Activated naive CD8-positive, alpha-beta T cell treated with anti-CD3 and anti-CD28 coated beads, Interleukin-2, amount 50 U/mL, for 16 hours (primary cell): Measurements from ENCODE around the gene CACNA2D4.

Experiments
- DNase-seq: peaks from one replicate; pipeline ENCODE4 v3.0.0-alpha.2; 2020; ENCODE audit warnings: low read depth, low spot score

CACNA2D4 gene

DNA sequence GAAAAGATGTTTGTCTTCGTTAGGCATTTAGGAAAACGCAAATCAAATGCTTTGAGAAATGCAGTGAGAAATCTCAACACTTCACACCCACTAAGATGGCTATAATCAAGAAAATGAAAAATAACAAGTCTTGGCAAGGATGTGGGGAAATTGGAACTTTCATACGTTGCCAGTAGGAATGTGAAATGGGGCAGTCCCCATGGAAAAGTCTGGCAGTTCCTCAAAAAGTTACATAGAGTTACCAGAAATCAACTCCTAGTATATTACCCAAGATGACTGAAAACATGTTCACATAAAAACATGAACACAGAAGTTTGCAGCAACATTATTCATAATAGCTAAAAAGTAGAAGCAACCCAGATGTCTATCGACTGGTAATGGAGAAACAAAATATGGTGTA, 139.5 kb downstream of the CACNA2D4 start:
- DNase-seq: no peak

DNA sequence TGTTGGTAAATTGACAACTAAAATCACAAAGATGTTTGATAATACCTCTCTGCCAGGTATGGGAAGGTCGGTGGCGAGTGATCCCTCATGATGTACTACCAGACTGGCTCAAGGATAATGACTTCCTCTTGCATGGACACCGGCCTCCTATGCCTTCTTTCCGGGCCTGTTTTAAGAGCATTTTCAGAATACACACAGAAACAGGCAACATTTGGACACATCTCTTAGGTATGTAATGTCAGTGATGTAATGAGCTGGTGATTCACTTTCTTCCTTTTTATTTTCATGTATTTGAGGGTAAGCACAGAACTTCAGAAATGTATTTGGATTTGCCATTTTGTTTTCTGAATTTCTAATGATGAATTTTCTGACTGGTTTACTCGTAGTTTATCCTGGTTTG, 140.7 kb downstream of the CACNA2D4 start:
- DNase-seq: no peak

DNA sequence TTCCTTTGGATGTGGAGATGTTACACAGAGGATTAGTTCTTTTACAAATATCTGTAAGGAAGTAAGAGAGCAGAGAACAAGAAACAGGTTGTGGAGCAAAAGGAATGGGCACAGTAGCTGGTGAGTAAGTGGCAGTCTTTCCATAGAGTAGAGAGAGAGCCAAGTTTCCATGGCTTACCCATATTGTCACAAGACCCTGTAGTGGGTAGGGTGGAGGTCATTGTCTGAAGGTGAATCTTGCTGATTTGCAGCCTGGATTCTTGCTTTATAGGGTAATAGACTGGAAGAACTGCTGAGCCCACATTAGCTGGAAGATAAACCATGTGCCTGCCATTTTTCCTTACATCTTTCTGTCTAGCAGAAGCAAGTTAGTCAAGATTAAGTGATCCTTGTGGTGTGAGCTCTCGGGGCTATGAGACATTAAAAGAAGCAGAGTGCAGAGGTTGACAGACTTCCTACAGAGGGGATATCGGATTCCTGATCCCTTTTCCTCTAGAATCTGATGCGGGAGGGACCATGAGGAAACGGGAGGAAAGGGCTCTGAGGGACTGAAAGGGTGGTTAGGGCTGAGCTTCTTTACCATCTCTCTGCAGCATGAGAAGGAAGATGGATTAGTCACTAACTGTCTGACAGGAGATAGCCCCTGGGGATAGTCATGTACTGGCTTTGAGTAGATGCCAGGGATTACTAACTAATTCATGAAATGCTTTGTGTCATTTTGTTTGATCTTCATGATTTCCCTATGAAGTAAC, 142.1 kb downstream of the CACNA2D4 start:
- no peak for DNase-seq

DNA sequence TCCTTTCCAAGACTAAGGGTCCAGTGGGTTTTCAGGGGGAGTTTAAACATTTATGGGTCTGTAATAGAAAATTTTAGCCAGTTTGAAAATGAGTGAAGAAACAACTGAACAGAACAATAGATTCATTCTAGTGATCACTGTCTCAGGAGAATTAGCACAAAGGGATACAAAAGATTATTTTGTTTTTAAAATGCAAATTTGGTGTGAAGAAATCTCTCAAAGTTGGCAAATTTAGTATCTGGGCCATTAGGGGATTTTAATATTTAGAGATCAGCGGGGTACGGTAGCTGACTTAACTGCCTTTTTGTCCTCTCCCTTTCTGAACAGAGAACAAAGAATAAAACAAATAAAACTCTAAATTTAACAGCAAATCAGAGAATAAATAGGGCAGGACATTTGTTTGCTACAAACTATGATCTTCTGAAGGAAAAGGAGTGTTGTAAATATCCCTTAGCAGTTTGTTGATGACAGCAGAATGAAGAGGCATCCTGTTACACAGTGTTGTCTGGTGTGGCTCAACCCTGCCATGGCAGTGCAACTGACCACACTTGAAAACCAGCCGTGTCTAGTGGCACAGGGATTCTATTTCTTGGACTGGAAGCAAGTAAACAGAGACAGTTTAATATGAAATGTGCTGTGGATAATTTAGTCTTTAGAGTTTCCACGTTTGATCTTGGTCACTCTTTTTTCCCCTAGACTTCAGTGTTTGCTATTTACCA, 144.4 kb downstream of the CACNA2D4 start:
- no peak for DNase-seq

DNA sequence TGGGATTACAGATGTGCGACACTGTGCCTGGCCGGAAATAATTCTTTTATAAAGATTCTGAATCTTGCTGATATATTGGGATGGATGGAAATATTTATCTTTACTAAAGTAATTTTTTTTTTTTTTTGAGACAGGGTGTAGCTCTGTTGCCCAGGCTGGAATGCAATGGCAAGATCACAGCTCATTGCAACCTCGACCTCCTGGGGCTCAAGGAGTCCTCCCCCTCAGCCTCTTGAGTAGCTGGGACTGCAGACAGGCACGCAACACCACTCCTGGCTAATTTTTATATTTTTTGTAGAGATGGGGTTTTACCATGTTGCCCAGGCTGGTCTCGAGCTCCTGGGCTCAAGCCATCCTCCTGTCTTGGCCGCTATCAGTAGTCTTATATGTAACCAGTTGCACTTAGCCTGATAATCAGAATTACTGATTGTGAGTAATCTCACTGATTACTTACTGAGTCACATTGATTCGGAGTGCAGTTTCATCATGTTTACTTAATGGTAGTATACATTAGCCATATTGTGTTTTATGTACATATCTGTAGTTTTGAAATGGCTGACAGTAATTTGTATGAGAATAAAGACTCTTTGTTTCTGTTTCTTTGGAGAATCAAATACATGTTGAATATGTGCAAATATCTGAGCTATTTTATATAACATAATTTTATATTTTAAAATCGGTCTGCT, 148.5 kb downstream of the CACNA2D4 start:
- no peak for DNase-seq

DNA sequence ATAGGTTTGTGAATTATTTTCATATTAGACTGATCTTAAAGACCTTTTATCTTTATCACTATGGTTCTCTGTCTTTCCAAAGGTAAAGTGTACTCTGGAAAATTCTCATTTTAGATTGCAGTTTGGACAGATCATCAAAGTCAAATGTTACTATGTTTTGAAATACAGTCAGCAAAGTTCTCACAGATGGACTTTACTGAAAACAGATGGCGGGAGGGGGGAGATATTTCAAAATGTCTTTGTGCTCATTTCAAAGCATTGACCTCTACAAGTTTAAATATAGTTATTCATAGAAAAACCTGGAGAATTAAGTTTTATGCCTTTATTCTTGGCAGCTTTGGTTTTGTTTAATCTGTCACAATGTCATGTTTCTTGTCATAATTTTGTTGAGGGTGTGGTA, 149.8 kb downstream of the CACNA2D4 start:
- no peak for DNase-seq

DNA sequence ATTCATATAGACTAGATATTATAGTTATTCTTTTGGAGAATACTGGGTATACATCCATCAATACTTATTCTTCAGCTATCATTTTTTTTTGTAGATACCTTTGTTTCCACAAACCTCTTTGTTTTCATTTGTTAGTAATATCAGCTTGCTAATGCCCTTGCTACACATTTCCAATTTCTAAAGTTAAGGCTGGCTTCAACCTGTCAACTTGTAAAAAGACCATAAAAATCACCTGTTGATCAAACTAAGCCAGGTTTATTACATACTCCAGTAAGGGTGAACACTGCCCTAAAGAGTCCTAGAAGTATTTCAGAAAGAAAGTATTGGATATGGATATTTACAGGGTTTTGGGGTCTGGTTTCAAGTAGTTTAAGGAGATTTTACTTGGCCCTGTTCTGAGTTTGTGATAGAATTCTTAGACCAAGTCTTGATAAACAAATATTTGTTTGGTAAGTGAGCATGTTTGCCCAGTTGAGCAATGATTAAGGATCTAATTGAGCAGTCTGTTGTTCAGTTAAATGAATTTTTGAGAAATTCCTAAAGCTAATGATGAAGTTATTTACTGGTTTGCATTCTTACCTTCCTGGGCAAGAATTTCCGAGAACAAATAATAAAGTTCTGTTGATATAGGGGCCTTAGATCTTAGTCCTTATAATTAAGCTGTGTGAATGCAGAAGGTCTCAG, 150.9 kb downstream of the CACNA2D4 start:
- DNase-seq: no peak

DNA sequence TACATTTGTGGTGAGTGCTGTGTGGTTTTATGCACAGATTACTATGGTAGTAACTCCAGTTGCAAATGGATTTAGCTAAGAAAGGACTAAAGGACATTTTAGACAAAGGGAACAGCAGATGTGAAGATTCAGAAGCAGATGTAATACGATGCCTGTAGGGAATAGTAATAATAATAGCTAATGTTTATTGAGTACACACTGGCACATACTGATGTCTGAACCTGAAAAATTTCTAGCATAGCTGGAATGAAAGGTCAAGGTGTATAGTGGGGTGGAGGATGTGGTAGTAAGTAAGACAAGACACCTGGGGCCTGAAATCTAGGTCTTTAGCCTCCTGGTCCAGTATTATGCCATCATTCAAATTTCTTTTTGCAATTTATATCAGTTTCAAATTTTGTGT, 152.3 kb downstream of the CACNA2D4 start:
- no peak for DNase-seq

DNA sequence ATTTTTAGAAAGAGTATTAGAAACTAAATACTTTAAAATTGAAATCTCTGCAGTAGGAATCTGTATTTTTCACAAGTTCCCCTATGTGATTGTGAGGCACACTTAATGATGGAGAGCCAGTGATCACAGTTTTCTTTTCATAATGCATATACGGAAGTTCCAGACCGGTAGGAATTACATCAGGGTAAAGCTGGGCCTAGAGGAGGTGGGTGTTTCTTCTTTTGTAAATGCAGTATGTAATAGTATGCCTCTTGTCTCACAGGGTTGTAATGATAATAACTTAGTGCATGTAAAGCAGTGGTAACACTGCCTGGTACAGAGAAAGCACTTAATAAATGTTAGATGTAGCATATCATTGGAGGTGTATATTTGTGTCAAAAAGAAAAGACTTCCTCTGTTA, 155.3 kb downstream of the CACNA2D4 start:
- no peak for DNase-seq

DNA sequence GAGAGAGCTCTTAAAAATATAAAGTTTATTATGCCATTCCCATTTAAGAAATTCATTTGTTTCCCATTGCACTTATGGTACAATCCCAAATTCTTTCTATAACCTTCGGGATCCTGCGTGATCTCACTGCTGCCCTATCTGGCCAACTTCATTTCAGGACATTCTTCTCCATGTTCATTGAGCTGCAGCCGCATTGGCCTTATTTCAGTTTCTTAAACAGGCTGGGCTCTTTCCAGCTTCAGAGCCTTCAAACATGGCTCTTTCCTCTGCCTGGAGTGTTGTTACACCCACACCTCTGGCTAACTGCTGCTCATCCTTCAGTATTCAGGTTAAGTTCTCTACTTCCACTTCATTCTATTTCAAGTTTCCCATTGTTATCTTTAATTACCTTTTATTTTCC, 156.6 kb downstream of the CACNA2D4 start:
- DNase-seq: no peak

DNA sequence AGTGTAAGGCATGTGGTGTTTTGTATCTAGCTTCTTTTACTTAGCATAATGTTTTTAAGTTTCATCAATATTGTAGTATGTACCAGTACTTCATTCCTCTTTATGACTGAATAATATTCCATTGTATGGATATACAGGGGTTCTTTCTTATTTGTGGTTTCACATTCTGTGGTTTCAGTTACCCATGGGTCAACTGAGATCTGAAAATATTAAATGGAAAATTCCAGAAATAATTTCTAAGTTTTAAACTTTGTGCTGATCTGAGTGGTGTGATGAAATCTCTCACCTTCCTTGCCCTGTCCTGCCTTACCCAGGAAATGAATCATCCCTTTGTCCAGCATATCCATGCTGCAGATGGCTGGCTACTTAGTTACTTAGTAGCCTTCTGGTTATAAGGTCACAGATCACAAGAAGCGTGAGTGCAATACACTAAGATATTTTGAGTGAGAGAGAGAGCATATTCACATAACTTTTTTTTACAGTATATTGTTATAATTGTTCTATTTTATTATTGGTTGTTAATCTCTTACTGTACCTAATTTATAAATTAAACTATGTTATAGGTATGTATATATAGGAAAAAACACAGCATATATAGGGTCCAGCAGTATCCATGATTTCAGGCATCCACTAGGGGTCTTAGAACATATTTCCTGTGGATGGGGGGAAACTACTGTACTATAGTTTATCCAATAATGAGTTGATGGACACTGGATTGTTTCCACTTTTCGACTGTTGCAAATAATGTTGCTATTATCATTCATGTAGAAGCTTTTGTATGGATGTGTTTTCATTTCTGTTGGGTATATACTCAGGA, 157.7 kb downstream of the CACNA2D4 start:
- no peak for DNase-seq

DNA sequence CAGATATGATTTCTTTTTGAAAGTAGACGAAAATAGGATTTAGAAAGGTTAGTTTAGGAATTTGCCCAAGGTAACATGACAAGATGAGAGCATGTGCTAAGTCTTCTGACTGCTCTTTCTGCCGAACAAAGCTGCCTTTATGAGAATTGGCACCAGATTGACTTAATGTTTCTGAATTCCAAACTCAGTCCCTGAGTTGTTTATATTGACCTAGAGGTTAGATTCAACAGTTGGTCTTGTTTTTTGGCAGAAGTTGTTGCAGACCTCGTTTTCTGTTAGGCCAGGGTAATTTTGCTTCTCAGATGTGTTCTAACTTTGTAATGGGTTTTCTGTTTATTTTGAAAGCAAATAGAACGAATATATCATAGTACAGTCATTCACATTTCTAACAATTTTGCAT, 159.6 kb downstream of the CACNA2D4 start:
- no peak for DNase-seq

DNA sequence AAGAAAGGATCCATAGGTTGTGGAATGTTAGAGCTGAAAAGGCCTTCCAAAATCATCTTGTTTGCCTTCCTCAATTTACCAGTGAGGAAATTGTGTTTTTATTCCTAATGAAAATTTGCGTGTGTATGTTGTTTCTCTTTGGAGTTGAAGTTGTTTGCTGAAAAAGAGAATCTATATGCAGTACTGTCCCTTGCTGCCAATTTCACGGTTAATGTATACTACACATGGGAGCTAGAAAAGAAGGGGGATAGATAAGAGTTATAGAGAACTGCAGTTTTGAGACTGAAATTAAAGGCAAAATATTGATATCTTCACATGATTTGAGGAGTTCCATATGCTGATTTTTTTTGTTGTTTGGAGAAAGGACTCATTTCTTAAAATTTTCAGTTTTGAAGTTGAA, 160.1 kb downstream of the CACNA2D4 start:
- no peak for DNase-seq

DNA sequence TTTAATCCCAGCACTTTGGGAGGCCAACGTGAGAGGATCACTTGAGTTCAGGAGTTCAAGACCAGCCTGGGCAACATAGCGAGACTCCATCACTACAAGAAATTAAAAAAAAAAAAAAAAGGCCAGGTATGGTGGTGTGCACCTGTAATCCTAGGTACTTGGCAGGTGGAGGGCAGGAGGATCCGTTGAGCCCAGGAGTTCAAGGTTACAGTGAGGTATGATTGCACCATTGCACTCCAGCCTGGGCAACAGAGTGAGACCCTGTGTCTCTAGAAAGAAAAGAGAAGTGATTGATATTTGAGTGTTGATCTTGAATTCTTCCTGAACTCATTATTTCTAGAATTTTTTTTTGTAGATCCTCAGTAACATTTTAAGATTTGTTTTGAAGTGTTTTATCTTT, 168.2 kb downstream of the CACNA2D4 start:
- no peak for DNase-seq

DNA sequence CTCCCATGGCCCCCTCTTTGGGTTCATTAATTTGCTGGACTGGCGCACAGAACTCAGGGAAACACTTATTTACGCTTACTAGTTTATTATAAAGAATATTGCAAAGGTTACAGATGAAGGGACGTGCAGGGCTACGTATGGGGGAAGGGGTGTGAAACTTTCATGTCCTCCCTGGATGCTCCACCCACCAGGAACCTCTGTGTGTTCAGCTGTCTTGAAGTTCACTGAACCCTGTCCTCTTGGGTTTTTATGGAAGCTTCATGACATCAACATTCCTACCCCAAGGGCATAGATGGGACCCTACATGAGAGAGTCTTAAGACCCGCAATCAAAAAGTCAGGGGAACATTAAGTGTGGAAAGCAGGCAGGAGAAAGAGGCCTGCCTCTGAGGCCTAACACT, 169.4 kb downstream of the CACNA2D4 start:
- DNase-seq: no peak

DNA sequence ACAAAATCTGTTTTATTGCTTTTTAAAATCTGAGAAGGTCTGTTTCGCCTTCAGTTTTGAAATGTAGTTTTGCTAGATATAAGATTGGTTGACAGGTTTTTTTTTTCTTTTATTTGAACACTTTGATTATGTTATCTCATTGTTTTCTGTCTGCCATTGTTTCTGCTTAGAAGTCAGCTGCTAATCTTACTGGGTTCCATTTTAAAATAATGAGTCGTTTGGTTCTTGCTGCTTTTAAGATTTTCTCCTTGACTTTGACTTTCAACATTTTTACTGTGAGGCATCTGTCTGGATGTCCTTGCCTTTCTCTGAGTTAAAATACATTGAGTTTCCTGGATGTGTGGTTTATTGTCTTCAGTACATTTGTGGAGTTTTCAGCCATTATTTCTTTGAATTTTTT, 170.8 kb downstream of the CACNA2D4 start:
- no peak for DNase-seq

DNA sequence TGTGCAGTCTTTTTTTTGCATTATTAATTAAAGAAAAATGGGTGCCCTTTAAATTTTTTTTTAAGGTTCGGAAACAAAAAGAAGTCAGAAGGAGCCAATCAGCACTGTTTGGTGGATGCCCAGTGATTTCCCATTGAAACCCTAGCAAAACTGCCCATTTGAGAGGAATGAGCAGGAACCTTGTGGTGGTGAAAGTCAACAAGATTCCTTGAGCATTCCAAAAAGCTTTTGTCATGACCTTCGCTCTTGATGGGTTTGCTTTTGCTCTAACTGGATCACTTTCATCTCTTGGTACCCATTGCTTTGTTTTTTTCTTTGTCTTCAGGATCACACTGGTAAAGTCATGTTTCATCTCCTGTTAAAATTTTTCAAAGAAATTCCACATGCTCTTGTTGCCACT, 173.5 kb downstream of the CACNA2D4 start:
- no peak for DNase-seq
